ENCODE results near the gene RC3H1.

RC3H1 gene

GRCh38 chr1:173886746-173887611 is 135.2 kb downstream of the RC3H1 start:
- in situ Hi-C loops (cut with HindIII; ENCODE audit: low sequenced_read_pairs) = no loop called here
- no peak for TF ChIP-seq CTCF (IDR thresholded peaks at IDR 0.05; ENCODE audit: low read depth, low read length, missing control alignments)
- DNase-seq (ENCODE audit: low read depth) = no peak
- H3K4me3 ChIP-seq (ENCODE audit: low read depth, low read length) = no peak overlapping the region

GRCh38 chr1:173884701-173885100 is 137.5 kb downstream of the RC3H1 start:
- no peak overlapping the region for H3K4me3 ChIP-seq (ENCODE audit: low read depth, low read length)
- in situ Hi-C loops (cut with HindIII; ENCODE audit: low sequenced_read_pairs) = no loop called here
- no peak for TF ChIP-seq CTCF (IDR thresholded peaks at IDR 0.05; ENCODE audit: low read depth, low read length, missing control alignments)
- no peak for DNase-seq (ENCODE audit: low read depth)
